Caco-2 (cell line): ENCODE data around the gene PSEN1. TPM values are rescaled to one million over a fixed set of nuclear protein-coding genes. Genes with fewer than 3 reads are reported as not detected.

Experiments used
- BruUV-seq: library from RNA; stranded (reverse); fragments of 400-500 nt; replicated peaks from 2 replicates; lab custom pipeline; 2021; lab: Mats Ljungman, UMichigan
- CTCF ChIA-PET: fragments of 300-600 bp; sonication (Branson Sonifier 250); formaldehyde crosslinking; loops from one replicate; lab custom pipeline; 2022; ENCODE audit warnings: antibody characterized with exemption; lab: Charles Lee
- POLR2A ChIA-PET: fragments of 300-600 bp; sonication (Branson Sonifier 250); formaldehyde crosslinking; loops from one replicate; lab custom pipeline; 2022; ENCODE audit warnings: antibody characterized with exemption; lab: Charles Lee
- DNase-seq, 2 experiments: peaks; one replicate each; pipeline versions ENCODE4 v3.0.0 to v3.0.0-alpha.2; 2020 to 2022
- H3K27me3 ChIP-seq: replicated peaks from 2 replicates; pipeline ENCODE4 v1.6.0; 2011; ENCODE audit warnings: low read length; ENCODE audit not compliant: control insufficient read depth, insufficient read depth
- H3K36me3 ChIP-seq: 2 replicates; pipeline ENCODE4 v1.5.1; 2011; ENCODE audit warnings: low read length; ENCODE audit not compliant: control insufficient read depth, insufficient read depth
- H3K4me1 ChIP-seq: fragments of 250-450 bp; sonication (Bioruptor Pico); 2 replicates; pipeline ENCODE4 v1.5.1; 2020; ENCODE audit warnings: mild to moderate bottlenecking
- H3K4me3 ChIP-seq: 2 replicates; pipeline ENCODE4 v1.5.1; 2011; ENCODE audit warnings: low read depth, mild to moderate bottlenecking, control low read depth, low read length
- H3K9me3 ChIP-seq: fragments of 250-450 bp; sonication (Bioruptor Pico); 2 replicates; pipeline ENCODE4 v1.5.1; 2020; ENCODE audit warnings: mild to moderate bottlenecking, moderate library complexity
- H3K27ac Mint-ChIP-seq: one replicate; pipeline ENCODE4 v1.8.0; 2022; ENCODE audit warnings: mixed read lengths; ENCODE audit not compliant: unreplicated experiment
- H3K27me3 Mint-ChIP-seq: one replicate; pipeline ENCODE4 v1.8.0; 2022; ENCODE audit warnings: mixed read lengths; ENCODE audit not compliant: insufficient read depth, unreplicated experiment
- H3K36me3 Mint-ChIP-seq: one replicate; pipeline ENCODE4 v1.8.0; 2022; ENCODE audit warnings: mild to moderate bottlenecking, mixed read lengths; ENCODE audit not compliant: insufficient read depth, unreplicated experiment
- H3K4me1 Mint-ChIP-seq: one replicate; pipeline ENCODE4 v1.8.0; 2022; ENCODE audit warnings: low read depth, mixed read lengths; ENCODE audit not compliant: unreplicated experiment
- H3K4me3 Mint-ChIP-seq: one replicate; pipeline ENCODE4 v1.8.0; 2022; ENCODE audit warnings: mild to moderate bottlenecking, moderate library complexity, mixed read lengths; ENCODE audit not compliant: unreplicated experiment
- H3K9me3 Mint-ChIP-seq: one replicate; pipeline ENCODE4 v1.8.0; 2022; ENCODE audit warnings: mixed read lengths; ENCODE audit not compliant: unreplicated experiment
- intact Hi-C: fragments of 100-400 bp; cut with micrococcal nuclease; formaldehyde crosslinking; loops from one replicate; pipeline ENCODE4 v1.10.0; 2022; ENCODE audit not compliant: unreplicated experiment
- total RNA-seq: library from RNA; stranded (reverse); gene quantifications from 2 replicates; pipeline ENCODE4 v1.2.3, GENCODE V29; 2022
- TF ChIP-seq, protein P1 (sequence below), 2 experiments: fragments of 200-600 bp in 1 of 2; IDR thresholded peaks; 1 replicate in 1 of 2; 2 replicates in 1 of 2; pipeline versions ENCODE4 v1.5.1 to v1.8.0; 2011 to 2022; ENCODE audit warnings: antibody characterized with exemption in 1 of 2, control low read depth in 1 of 2, inconsistent platforms in 1 of 2, low read depth in 1 of 2, low read length in 1 of 2, mild to moderate bottlenecking in 1 of 2, moderate library complexity in 1 of 2; ENCODE audit not compliant: insufficient read depth in 1 of 2, severe bottlenecking in 1 of 2, unreplicated experiment in 1 of 2

Gene PSEN1
- total RNA-seq, 1 experiment from 2014 or later, result 74.8 TPM

DNA sequence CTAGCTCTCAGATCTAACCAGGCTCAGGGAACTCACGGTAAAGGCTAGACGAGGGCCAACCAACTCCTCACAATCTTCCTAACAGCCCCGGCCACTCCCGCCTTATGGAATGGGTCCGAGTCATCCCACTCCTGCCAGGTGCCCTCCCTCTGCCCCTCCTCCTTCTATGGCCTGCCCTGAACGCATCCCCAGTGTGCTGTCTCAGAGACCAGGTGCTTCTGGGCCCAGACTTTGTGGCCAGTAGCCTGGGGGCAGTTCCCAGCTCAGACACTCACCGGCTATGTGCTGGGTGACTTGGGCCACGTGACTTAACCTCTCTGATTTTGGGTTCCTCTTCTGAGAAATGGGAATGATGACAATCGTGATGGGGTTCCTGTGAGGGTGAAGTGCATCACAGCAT lies 123.5 kb downstream of the PSEN1 start:
- H3K27me3 Mint-ChIP-seq, result no peaks in the 10 kb centered on the region
- Histone ChIP-seq H3K36me3 (no peaks in the 10 kb centered on the region), H3K4me3 (no peak overlapping the region), H3K9me3 (no peaks in the 10 kb centered on the region), H3K27me3 (no peaks in the 10 kb centered on the region), H3K4me1 (peaks cover 3% of the 10 kb centered on the region; the same call in 1 of the 2 replicates)
- no peaks in the 10 kb centered on the region for H3K4me1 Mint-ChIP-seq
- H3K27ac Mint-ChIP-seq, result no peak overlapping the region
- TF ChIP-seq, protein P1, sequence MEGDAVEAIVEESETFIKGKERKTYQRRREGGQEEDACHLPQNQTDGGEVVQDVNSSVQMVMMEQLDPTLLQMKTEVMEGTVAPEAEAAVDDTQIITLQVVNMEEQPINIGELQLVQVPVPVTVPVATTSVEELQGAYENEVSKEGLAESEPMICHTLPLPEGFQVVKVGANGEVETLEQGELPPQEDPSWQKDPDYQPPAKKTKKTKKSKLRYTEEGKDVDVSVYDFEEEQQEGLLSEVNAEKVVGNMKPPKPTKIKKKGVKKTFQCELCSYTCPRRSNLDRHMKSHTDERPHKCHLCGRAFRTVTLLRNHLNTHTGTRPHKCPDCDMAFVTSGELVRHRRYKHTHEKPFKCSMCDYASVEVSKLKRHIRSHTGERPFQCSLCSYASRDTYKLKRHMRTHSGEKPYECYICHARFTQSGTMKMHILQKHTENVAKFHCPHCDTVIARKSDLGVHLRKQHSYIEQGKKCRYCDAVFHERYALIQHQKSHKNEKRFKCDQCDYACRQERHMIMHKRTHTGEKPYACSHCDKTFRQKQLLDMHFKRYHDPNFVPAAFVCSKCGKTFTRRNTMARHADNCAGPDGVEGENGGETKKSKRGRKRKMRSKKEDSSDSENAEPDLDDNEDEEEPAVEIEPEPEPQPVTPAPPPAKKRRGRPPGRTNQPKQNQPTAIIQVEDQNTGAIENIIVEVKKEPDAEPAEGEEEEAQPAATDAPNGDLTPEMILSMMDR (IDR thresholded peaks at IDR 0.05; ENCODE audit: insufficient read depth in 1 of 2, low read depth in 1 of 2, low read length in 1 of 2, severe bottlenecking in 1 of 2, unreplicated experiment in 1 of 2), result no peak
- no peak for DNase-seq
- H3K36me3 Mint-ChIP-seq, result no peaks in the 10 kb centered on the region
- no TSS peak for BruUV-seq
- POLR2A ChIA-PET, result no interaction called here
- intact Hi-C loops, result no loop called here
- CTCF ChIA-PET, result no interaction called here
- H3K9me3 Mint-ChIP-seq, result no peaks in the 10 kb centered on the region
- H3K4me3 Mint-ChIP-seq, result no peak overlapping the region

DNA sequence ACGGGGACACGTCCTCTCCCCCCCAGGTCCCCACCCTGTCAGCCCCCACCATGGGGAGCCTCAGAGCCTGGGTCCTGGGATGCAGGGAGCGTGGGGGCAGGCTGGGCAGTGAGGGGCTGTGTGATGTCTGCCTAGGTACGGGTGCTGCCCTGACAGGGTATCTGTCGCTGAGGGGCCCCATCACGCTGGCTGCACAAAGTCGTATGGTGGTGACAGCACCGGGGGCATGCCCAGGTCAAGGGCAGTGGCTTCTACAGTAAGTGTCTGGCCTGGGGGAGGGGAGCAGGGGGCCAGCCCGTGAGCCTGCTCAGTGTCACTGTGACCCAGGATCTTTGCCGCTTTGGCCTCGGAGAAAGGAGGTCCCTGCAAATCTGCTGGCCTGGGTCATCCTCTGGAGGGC lies 124.3 kb downstream of the PSEN1 start:
- Histone ChIP-seq H3K9me3 (no peaks in the 10 kb centered on the region), H3K4me3 (no peak overlapping the region), H3K27me3 (no peaks in the 10 kb centered on the region), H3K36me3 (no peaks in the 10 kb centered on the region), H3K4me1 (peaks cover 3% of the 10 kb centered on the region; the same call in 1 of the 2 replicates)
- Mint-ChIP-seq H3K27me3 (no peaks in the 10 kb centered on the region), H3K4me1 (no peaks in the 10 kb centered on the region), H3K9me3 (no peaks in the 10 kb centered on the region), H3K36me3 (no peaks in the 10 kb centered on the region), H3K27ac (no peak overlapping the region), H3K4me3 (no peak overlapping the region)
- TF ChIP-seq, protein P1 (IDR thresholded peaks at IDR 0.05; ENCODE audit: insufficient read depth in 1 of 2, low read depth in 1 of 2, low read length in 1 of 2, severe bottlenecking in 1 of 2, unreplicated experiment in 1 of 2), result no peak
- no peak for DNase-seq
- BruUV-seq, result no TSS peak
- intact Hi-C loops, result no loop called here
- ChIA-PET CTCF (interaction anchor here (0.6 kb wide), 1 partner anchor 19 kb away, joined by 4 read pairs; no protein-coding TSS in a partner anchor), POLR2A (no interaction called here)

GRCh38 chr14:73261075-73261474 lies 124.8 kb downstream of the PSEN1 start:
- H3K4me3 ChIP-seq, result no peak overlapping the region
- ChIA-PET POLR2A (no interaction called here), CTCF (interaction anchor here (0.6 kb wide), 2 partner anchors 20 to 1866 kb away, joined by 4 to 8 read pairs; no protein-coding TSS in a partner anchor)
- no peaks in the 10 kb centered on the region for H3K9me3 Mint-ChIP-seq
- DNase-seq, result no peak
- BruUV-seq, result no TSS peak
- no peak overlapping the region for H3K27ac Mint-ChIP-seq
- intact Hi-C loops, result no loop called here
- H3K27me3 ChIP-seq, result no peaks in the 10 kb centered on the region
- H3K36me3 Mint-ChIP-seq, result no peaks in the 10 kb centered on the region
- H3K36me3 ChIP-seq, result no peaks in the 10 kb centered on the region
- H3K27me3 Mint-ChIP-seq, result no peaks in the 10 kb centered on the region
- no peaks in the 10 kb centered on the region for H3K4me1 Mint-ChIP-seq
- no peaks in the 10 kb centered on the region for H3K9me3 ChIP-seq
- TF ChIP-seq, protein P1 (IDR thresholded peaks at IDR 0.05; ENCODE audit: insufficient read depth in 1 of 2, low read depth in 1 of 2, low read length in 1 of 2, severe bottlenecking in 1 of 2, unreplicated experiment in 1 of 2), result no peak
- peaks cover 3% of the 10 kb centered on the region; the same call in 1 of the 2 replicates for H3K4me1 ChIP-seq
- no peak overlapping the region for H3K4me3 Mint-ChIP-seq
